HepG2 (cell line): ENCODE data around the gene OR4C6. TPM values are rescaled to one million over a fixed set of nuclear protein-coding genes. Genes with fewer than 3 reads are reported as not detected.

Source experiments
- ATAC-seq: fragments of 200-7000 bp; cut with Tn5 transposase; 3 replicates; pipeline ENCODE4 v1.9.1; 2020; ENCODE audit warnings: mild to moderate bottlenecking, moderate library complexity
- Bru-seq: library from RNA; stranded (reverse); fragments of 400-500 nt; gene quantifications from one replicate; lab custom pipeline; 2021; lab: Mats Ljungman, UMichigan
- BruChase-seq, 2 experiments: library from RNA; stranded (reverse); fragments of 400-500 nt; gene quantifications; one replicate each; lab custom pipeline; 2021; lab: Mats Ljungman, UMichigan
- BruUV-seq: library from RNA; stranded (reverse); fragments of 400-500 nt; replicated peaks from 2 replicates; lab custom pipeline; 2021; lab: Mats Ljungman, UMichigan
- CTCF ChIA-PET: fragments of 300-600 bp; formaldehyde crosslinking; extraction: SDS; loops from one replicate; lab custom pipeline; 2021; ENCODE audit warnings: low total read pairs, inconsistent platforms, low intra/inter-chr PET ratio; lab: Yijun Ruan, JAX
- POLR2A ChIA-PET: fragments of 350-600 bp; sonication (Branson Sonifier 250); formaldehyde crosslinking; loops from one replicate; lab custom pipeline; 2020; ENCODE audit warnings: antibody characterized with exemption, inconsistent platforms; lab: Yijun Ruan, JAX
- DNase-seq: peaks from one replicate; pipeline ENCODE4 v3.0.0-alpha.2; 2015; ENCODE audit warnings: low spot score
- FAIRE-seq: peaks from 3 replicates; lab custom pipeline; 2011; peaks lifted over from hg19 to GRCh38; lab: Jason Lieb, UNC
- H2AFZ ChIP-seq: one replicate; pipeline ENCODE4 v1.6.1; 2011; ENCODE audit warnings: low read length, inconsistent platforms
- H3K27ac ChIP-seq: fragments of 300-600 bp; 3 replicates; pipeline ENCODE4 v1.8.0; 2011; ENCODE audit warnings: mixed run types, mild to moderate bottlenecking, mixed read lengths, low read length, inconsistent platforms; ENCODE audit not compliant: insufficient read depth; ENCODE audit errors: extremely low read length
- H3K27me3 ChIP-seq, 2 experiments: fragments of 200-600 bp in 1 of 2; 2 replicates in 1 of 2; 3 replicates in 1 of 2; pipeline versions ENCODE4 v1.6.0 to v1.8.0; 2011; ENCODE audit warnings: low read length in 2 of 2, mild to moderate bottlenecking in 2 of 2, moderate library complexity in 2 of 2, inconsistent platforms in 1 of 2; ENCODE audit not compliant: insufficient read depth in 2 of 2, control insufficient read depth in 1 of 2
- H3K36me3 ChIP-seq, 2 experiments: fragments of 200-600 bp in 1 of 2; replicated peaks in 1 of 2; 2 replicates in 1 of 2; 3 replicates in 1 of 2; pipeline versions ENCODE4 v1.5.1 to v1.8.0; 2011; ENCODE audit warnings: low read length in 2 of 2, inconsistent platforms in 1 of 2; ENCODE audit not compliant: insufficient read depth in 2 of 2, control insufficient read depth in 1 of 2
- H3K4me1 ChIP-seq: 2 replicates; pipeline ENCODE4 v1.5.1; 2012; ENCODE audit warnings: low read length, inconsistent platforms; ENCODE audit not compliant: insufficient read depth
- H3K4me2 ChIP-seq: 2 replicates; pipeline ENCODE4 v1.6.0; 2011; ENCODE audit warnings: low read depth, low read length, inconsistent platforms
- H3K4me3 ChIP-seq, 3 experiments: fragments of 200-600 bp in 1 of 3; sonication (generic), shearing (Covaris generic) in 1 of 3; replicated peaks in 1 of 3; 2 replicates each; pipeline ENCODE4 v1.5.1; 2011 to 2016; ENCODE audit warnings: low read length in 3 of 3, inconsistent platforms in 2 of 3, low read depth in 2 of 3, mild to moderate bottlenecking in 2 of 3, control low read depth in 1 of 3, mixed read lengths in 1 of 3; ENCODE audit not compliant: insufficient read depth in 1 of 3
- H3K79me2 ChIP-seq: one replicate; pipeline ENCODE4 v1.6.1; 2011; ENCODE audit warnings: low read length, inconsistent platforms; ENCODE audit not compliant: insufficient read depth
- H3K9ac ChIP-seq: 2 replicates; pipeline ENCODE4 v1.6.0; 2011; ENCODE audit warnings: mild to moderate bottlenecking, low read depth, low read length, inconsistent platforms; ENCODE audit not compliant: insufficient read depth
- H3K9me3 ChIP-seq: 2 replicates; pipeline ENCODE4 v1.5.1; 2012; ENCODE audit warnings: mild to moderate bottlenecking, low read length
- H4K20me1 ChIP-seq: 2 replicates; pipeline ENCODE4 v1.6.0; 2011; ENCODE audit warnings: inconsistent platforms, mild to moderate bottlenecking, low read length, moderate library complexity; ENCODE audit not compliant: insufficient read depth
- CENPBD1 ChIP-seq: sonication (generic); formaldehyde crosslinking; IDR thresholded peaks from 2 replicates; pipeline ENCODE4 v1.8.0; 2022; ENCODE audit warnings: missing genetic modification reagents, low read depth, mild to moderate bottlenecking, borderline replicate concordance
- KDM2A ChIP-seq: sonication (generic); formaldehyde crosslinking; IDR thresholded peaks from 2 replicates; pipeline ENCODE4 v1.4.0; 2020; ENCODE audit warnings: low read depth, missing genetic modification reagents, borderline replicate concordance
- LRRFIP1 ChIP-seq: sonication (generic); formaldehyde crosslinking; conservative IDR thresholded peaks from 2 replicates; pipeline ENCODE4 v1.4.0; 2020; ENCODE audit warnings: missing genetic modification reagents
- MAFG ChIP-seq: sonication (generic); formaldehyde crosslinking; IDR thresholded peaks from 2 replicates; pipeline ENCODE4 v1.5.1; 2020; ENCODE audit warnings: mild to moderate bottlenecking, missing genetic modification reagents
- RCOR2 ChIP-seq: IDR thresholded peaks from 2 replicates; pipeline ENCODE4 v1.6.1; 2016; ENCODE audit warnings: missing biosample characterization, missing genetic modification reagents
- ZNF414 ChIP-seq: sonication (generic); formaldehyde crosslinking; IDR thresholded peaks from 2 replicates; pipeline ENCODE4 v1.5.0; 2020; ENCODE audit warnings: missing genetic modification reagents
- ZNF790 ChIP-seq: sonication (generic); formaldehyde crosslinking; IDR thresholded peaks from 2 replicates; pipeline ENCODE4 v1.8.0; 2022; ENCODE audit warnings: missing genetic modification reagents, mild to moderate bottlenecking, borderline replicate concordance
- ZNF792 ChIP-seq: IDR thresholded peaks from 2 replicates; pipeline ENCODE4 v1.6.1; 2016
- WGBS: methylation state at CpG from one replicate; pipeline ENCODE4 v1.1.6; 2017; ENCODE audit warnings: low lambda C conversion rate; 5-methylcytosine and 5-hydroxymethylcytosine counted together
- in situ Hi-C: cut with HindIII; loops from 2 replicates; pipeline ENCODE4 v1.10.0; 2017; ENCODE audit warnings: low pct_unique_long_range_greater_than_20kb; ENCODE audit not compliant: extremely low pct_ligation_motif_present
- intact Hi-C: fragments of 100-400 bp; cut with micrococcal nuclease; formaldehyde crosslinking; loops from one replicate; pipeline ENCODE4 v1.10.0; 2022; ENCODE audit not compliant: unreplicated experiment
- long read RNA-seq, 2 experiments: library from RNA in 1 of 2; library from polyadenylated mRNA in 1 of 2; stranded (forward) in 1 of 2; unstranded in 1 of 2; transcript quantifications; one replicate each; pipeline ENCODE4 v2.0.0, GENCODE V29; 2019 to 2022
- polyA minus RNA-seq, 3 experiments: library from RNA; depleted of rRNA, polyadenylated mRNA; stranded (reverse); fragments of >200 nt; gene quantifications; 2 replicates each; pipeline ENCODE4 v1.2.3, GENCODE V29; 2011; ENCODE audit warnings: low replicate concordance in 1 of 3
- polyA plus RNA-seq, 8 experiments: library from polyadenylated mRNA; depleted of rRNA in 3 of 8; stranded (reverse) in 7 of 8; unstranded in 1 of 8; fragments of >200 nt; fragmentation: Illumina TruSeq in 4 of 8; extraction: Trizol in 4 of 8; gene quantifications; 2 replicates each; pipeline versions ENCODE4 v1.2.1 to v1.2.3, GENCODE V29; 2011 to 2016; ENCODE audit warnings: low read depth in 4 of 8, missing spikeins in 1 of 8, mixed read lengths in 1 of 8; ENCODE audit not compliant: insufficient read depth in 1 of 8
- total RNA-seq, 5 experiments: library from RNA; depleted of rRNA; stranded (reverse); fragments of >200 nt; fragmentation: Illumina TruSeq; extraction: Trizol; gene quantifications; 2 replicates each; pipeline ENCODE4 v1.2.3, GENCODE V29; 2016; ENCODE audit warnings: low read depth in 1 of 5
- TF ChIP-seq, protein P1 (sequence below): sonication (generic); formaldehyde crosslinking; IDR thresholded peaks from 2 replicates; pipeline ENCODE4 v1.9.0; 2022; ENCODE audit warnings: missing genetic modification reagents, mild to moderate bottlenecking, borderline replicate concordance
- TF ChIP-seq, protein P2 (sequence below): sonication (generic); formaldehyde crosslinking; IDR thresholded peaks from 2 replicates; pipeline ENCODE4 v1.4.0; 2020; ENCODE audit warnings: missing genetic modification reagents

OR4C6 gene
- total RNA-seq (2016; rRNA removed; fragmentation: Illumina TruSeq; extraction: Trizol) (not detected in 2 replicates), polyA plus RNA-seq (2011; rRNA removed) (not detected in 2 replicates), polyA minus RNA-seq (2011; rRNA and poly(A)+ RNA removed; ENCODE audit: low replicate concordance) (not detected in 2 replicates), Bru-seq, nascent RNA (percentile 13 among the genes with signal in this experiment), BruChase-seq, experiment 1, labeled RNA remaining after a 6-hour chase (percentile 15 among the genes with signal in this experiment), BruChase-seq, experiment 2, labeled RNA remaining after a 2-hour chase (not detected)
- not detected in 2 replicates for total RNA-seq (2016; cell fraction: cytosol; rRNA removed; fragmentation: Illumina TruSeq; extraction: Trizol; ENCODE audit: low read depth)
- not detected in 2 replicates for total RNA-seq (2016; cell fraction: insoluble cytoplasmic fraction; rRNA removed; fragmentation: Illumina TruSeq; extraction: Trizol)
- total RNA-seq (2016; cell fraction: membrane; rRNA removed; fragmentation: Illumina TruSeq; extraction: Trizol) = not detected in 2 replicates
- not detected in 2 replicates for total RNA-seq (2016; cell fraction: nucleus; rRNA removed; fragmentation: Illumina TruSeq; extraction: Trizol)
- not detected in 2 replicates for polyA plus RNA-seq (2011; cell fraction: cytosol; rRNA removed)
- not detected in 2 replicates for polyA plus RNA-seq (2011; cell fraction: nucleus; rRNA removed)
- not detected in 2 replicates for polyA plus RNA-seq (2012)
- polyA plus RNA-seq (2016; cell fraction: cytosol; fragmentation: Illumina TruSeq; extraction: Trizol; ENCODE audit: low read depth) = not detected in 2 replicates
- not detected in 2 replicates for polyA plus RNA-seq (2016; cell fraction: insoluble cytoplasmic fraction; fragmentation: Illumina TruSeq; extraction: Trizol; ENCODE audit: low read depth)
- polyA plus RNA-seq (2016; cell fraction: membrane; fragmentation: Illumina TruSeq; extraction: Trizol; ENCODE audit: low read depth) = not detected in 2 replicates
- not detected in 2 replicates for polyA plus RNA-seq (2016; cell fraction: nucleus; fragmentation: Illumina TruSeq; extraction: Trizol; ENCODE audit: insufficient read depth, low read depth)
- polyA minus RNA-seq (2011; cell fraction: cytosol; rRNA and poly(A)+ RNA removed) = not detected in 2 replicates
- not detected in 2 replicates for polyA minus RNA-seq (2011; cell fraction: nucleus; rRNA and poly(A)+ RNA removed)
- long read RNA-seq, experiment 1 = 0 reads
- long read RNA-seq, experiment 2 = 0 reads

DNA sequence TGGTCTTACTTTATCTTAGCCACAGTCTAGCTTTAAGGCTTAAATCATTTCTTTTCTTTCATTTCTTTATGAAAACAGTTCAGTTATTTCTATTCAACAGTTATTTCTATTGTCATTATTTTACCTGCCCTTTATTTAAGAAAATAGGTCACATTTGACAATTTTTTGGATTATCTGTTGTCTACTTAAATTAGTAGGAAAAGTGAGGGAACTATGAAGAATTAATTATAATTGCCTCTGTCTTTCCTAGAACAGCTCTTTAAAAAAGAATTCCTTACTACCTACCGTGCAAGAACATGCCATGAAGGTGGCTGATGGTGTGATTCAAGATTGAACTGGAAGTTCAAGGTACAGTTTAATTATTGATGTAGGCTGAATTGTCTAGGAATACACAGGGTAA, at the start of gene OR4C6:
TSS of gene OR4C6 (plus strand) at position 301 of the 400 bp plus-strand sequence. CDS start 2,966 bp downstream, outside the sequence.
- DNase-seq (no peak), ATAC-seq (no peak), FAIRE-seq (no peak)
- Histone ChIP-seq H3K27ac (no peak within 1 kb of the TSS), H3K36me3 (no peaks in the 10 kb centered on the region), H3K9ac (no peak within 1 kb of the TSS), H3K4me2 (no peak within 1 kb of the TSS), H2AFZ (no peak within 1 kb of the TSS), H3K79me2 (no peaks in the 10 kb centered on the region), H3K27me3 (no peaks in the 10 kb centered on the region), H3K4me1 (no peaks in the 10 kb centered on the region), H3K4me3 (no peak within 1 kb of the TSS), H4K20me1 (no peaks in the 10 kb centered on the region), H3K9me3 (peaks cover 43% of the 10 kb centered on the region)
- intact Hi-C loops (no loop called here), in situ Hi-C loops (no loop called here)
- POLR2A ChIA-PET = no interaction called here
- CTCF ChIA-PET = no interaction called here
- WGBS = 0% methylated on average over 1 of the region's 1 CpG
- no TSS peak for BruUV-seq
- no peak for TF ChIP-seq CENPBD1 (CRISPR knock-in tag)
- TF ChIP-seq ZNF414 = no peak
- TF ChIP-seq, protein P1, sequence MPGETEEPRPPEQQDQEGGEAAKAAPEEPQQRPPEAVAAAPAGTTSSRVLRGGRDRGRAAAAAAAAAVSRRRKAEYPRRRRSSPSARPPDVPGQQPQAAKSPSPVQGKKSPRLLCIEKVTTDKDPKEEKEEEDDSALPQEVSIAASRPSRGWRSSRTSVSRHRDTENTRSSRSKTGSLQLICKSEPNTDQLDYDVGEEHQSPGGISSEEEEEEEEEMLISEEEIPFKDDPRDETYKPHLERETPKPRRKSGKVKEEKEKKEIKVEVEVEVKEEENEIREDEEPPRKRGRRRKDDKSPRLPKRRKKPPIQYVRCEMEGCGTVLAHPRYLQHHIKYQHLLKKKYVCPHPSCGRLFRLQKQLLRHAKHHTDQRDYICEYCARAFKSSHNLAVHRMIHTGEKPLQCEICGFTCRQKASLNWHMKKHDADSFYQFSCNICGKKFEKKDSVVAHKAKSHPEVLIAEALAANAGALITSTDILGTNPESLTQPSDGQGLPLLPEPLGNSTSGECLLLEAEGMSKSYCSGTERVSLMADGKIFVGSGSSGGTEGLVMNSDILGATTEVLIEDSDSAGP (CRISPR knock-in tag) = no peak
- TF ChIP-seq KDM2A (CRISPR knock-in tag) = no peak
- TF ChIP-seq, protein P2, sequence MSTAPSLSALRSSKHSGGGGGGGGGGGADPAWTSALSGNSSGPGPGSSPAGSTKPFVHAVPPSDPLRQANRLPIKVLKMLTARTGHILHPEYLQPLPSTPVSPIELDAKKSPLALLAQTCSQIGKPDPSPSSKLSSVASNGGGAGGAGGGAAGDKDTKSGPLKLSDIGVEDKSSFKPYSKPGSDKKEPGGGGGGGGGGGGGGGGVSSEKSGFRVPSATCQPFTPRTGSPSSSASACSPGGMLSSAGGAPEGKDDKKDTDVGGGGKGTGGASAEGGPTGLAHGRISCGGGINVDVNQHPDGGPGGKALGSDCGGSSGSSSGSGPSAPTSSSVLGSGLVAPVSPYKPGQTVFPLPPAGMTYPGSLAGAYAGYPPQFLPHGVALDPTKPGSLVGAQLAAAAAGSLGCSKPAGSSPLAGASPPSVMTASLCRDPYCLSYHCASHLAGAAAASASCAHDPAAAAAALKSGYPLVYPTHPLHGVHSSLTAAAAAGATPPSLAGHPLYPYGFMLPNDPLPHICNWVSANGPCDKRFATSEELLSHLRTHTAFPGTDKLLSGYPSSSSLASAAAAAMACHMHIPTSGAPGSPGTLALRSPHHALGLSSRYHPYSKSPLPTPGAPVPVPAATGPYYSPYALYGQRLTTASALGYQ (CRISPR knock-in tag) = no peak
- TF ChIP-seq RCOR2 (CRISPR knock-in tag) = no peak
- no peak for TF ChIP-seq MAFG (CRISPR knock-in tag)
- TF ChIP-seq ZNF792 (CRISPR knock-in tag) = no peak
- TF ChIP-seq ZNF790 (CRISPR knock-in tag) = no peak
- no peak for TF ChIP-seq LRRFIP1
